HCT116 (cell line): ENCODE data around the gene MYL4. TPM values are rescaled to one million over a fixed set of nuclear protein-coding genes. Genes with fewer than 3 reads are reported as not detected.

Experiments used
- ATAC-seq: fragments of 200-7000 bp; cut with Tn5 transposase; 2 replicates; pipeline ENCODE4 v1.9.1; 2020; ENCODE audit warnings: mild to moderate bottlenecking, moderate library complexity
- BruUV-seq: library from RNA; stranded (reverse); fragments of 400-500 nt; replicated peaks from 2 replicates; lab custom pipeline; 2021; lab: Mats Ljungman, UMichigan
- CTCF ChIA-PET: fragments of 300-600 bp; sonication (Branson Sonifier 250); formaldehyde crosslinking; loops from one replicate; lab custom pipeline; 2021; ENCODE audit warnings: antibody characterized with exemption; lab: Charles Lee
- POLR2A ChIA-PET: fragments of 300-600, 350-600 bp; sonication (Branson Sonifier 250); formaldehyde crosslinking; loops from one replicate; lab custom pipeline; 2021; ENCODE audit warnings: antibody characterized with exemption; lab: Charles Lee
- RAD21 ChIA-PET, 2 experiments: fragments of 300-600 bp; sonication (Branson Sonifier 250); formaldehyde crosslinking; loops; one replicate each; lab custom pipeline; 2023; ENCODE audit warnings: low total read pairs in 2 of 2; ENCODE audit not compliant: uncharacterized antibody in 2 of 2, unreplicated experiment in 2 of 2, low non-redundant PET in 1 of 2; lab: Charles Lee
- DNase-seq: peaks from one replicate; pipeline ENCODE4 v3.0.0-alpha.2; 2010; ENCODE audit warnings: low read depth, low spot score
- H2AFZ ChIP-seq: fragments of 200-600 bp; shearing (Covaris generic), sonication (generic); 2 replicates; pipeline ENCODE4 v1.6.1; 2017; ENCODE audit warnings: low read depth, mixed run types, mixed read lengths, antibody characterized with exemption, low read length; ENCODE audit not compliant: poor library complexity, severe bottlenecking
- H3K27ac ChIP-seq: 2 replicates; pipeline ENCODE4 v1.5.1; 2012; ENCODE audit warnings: low read depth, low read length
- H3K27me3 ChIP-seq: fragments of 200-600 bp; sonication (generic); 2 replicates; pipeline ENCODE4 v1.6.1; 2016; ENCODE audit warnings: mixed run types, low read length, mixed read lengths; ENCODE audit not compliant: insufficient read depth
- H3K36me3 ChIP-seq, 2 experiments: fragments of 200-500 bp in 1 of 2; fragments of 200-600 bp in 1 of 2; sonication (Bioruptor generic) in 1 of 2; sonication (generic) in 1 of 2; 2 replicates each; pipeline versions ENCODE4 v1.5.1 to v1.6.1; 2014 to 2016; ENCODE audit warnings: low read length in 2 of 2, inconsistent platforms in 1 of 2, mixed read lengths in 1 of 2, mixed run types in 1 of 2; ENCODE audit not compliant: insufficient read depth in 2 of 2, control insufficient read depth in 1 of 2
- H3K4me1 ChIP-seq, 2 experiments: fragments of 200-600 bp in 1 of 2; sonication (generic) in 1 of 2; 2 replicates each; pipeline versions ENCODE4 v1.5.1 to v1.6.1; 2012 to 2017; ENCODE audit warnings: low read length in 2 of 2, inconsistent platforms in 1 of 2, mild to moderate bottlenecking in 1 of 2, mixed read lengths in 1 of 2, mixed run types in 1 of 2, moderate library complexity in 1 of 2; ENCODE audit not compliant: insufficient read depth in 2 of 2, control insufficient read depth in 1 of 2
- H3K4me2 ChIP-seq: fragments of 200-600 bp; sonication (generic); 2 replicates; pipeline ENCODE4 v1.6.1; 2017; ENCODE audit warnings: mixed run types, low read length, mixed read lengths
- H3K4me3 ChIP-seq, 2 experiments: fragments of 200-600 bp in 1 of 2; sonication (generic) in 1 of 2; replicated peaks in 1 of 2; 2 replicates each; pipeline ENCODE4 v1.5.1; 2011 to 2016; ENCODE audit warnings: low read length in 2 of 2, control low read depth in 1 of 2, low read depth in 1 of 2, mild to moderate bottlenecking in 1 of 2, mixed read lengths in 1 of 2, mixed run types in 1 of 2
- H3K79me2 ChIP-seq: fragments of 200-600 bp; sonication (generic); 2 replicates; pipeline ENCODE4 v1.6.1; 2017; ENCODE audit warnings: mild to moderate bottlenecking, mixed run types, low read length, moderate library complexity, mixed read lengths; ENCODE audit not compliant: insufficient read depth
- H3K9ac ChIP-seq: fragments of 200-600 bp; sonication (generic); 2 replicates; pipeline ENCODE4 v1.6.1; 2016; ENCODE audit warnings: low read length, mixed read lengths
- H3K9me2 ChIP-seq: fragments of 200-600 bp; sonication (generic), shearing (Covaris generic); 2 replicates; pipeline ENCODE4 v1.6.1; 2017; ENCODE audit warnings: mixed run types, mild to moderate bottlenecking, moderate library complexity; ENCODE audit not compliant: insufficient read depth
- H3K9me3 ChIP-seq, 2 experiments: fragments of 200-500 bp in 1 of 2; fragments of 200-600 bp in 1 of 2; sonication (Bioruptor generic) in 1 of 2; sonication (generic) in 1 of 2; 2 replicates each; pipeline ENCODE4 v1.6.1; 2014 to 2017; ENCODE audit warnings: low read length in 2 of 2, mixed read lengths in 2 of 2, inconsistent platforms in 1 of 2, low read depth in 1 of 2, mild to moderate bottlenecking in 1 of 2, mixed run types in 1 of 2, moderate library complexity in 1 of 2; ENCODE audit not compliant: control insufficient read depth in 1 of 2, insufficient read depth in 1 of 2
- H4K20me1 ChIP-seq: fragments of 200-600 bp; sonication (generic), shearing (Covaris generic); 2 replicates; pipeline ENCODE4 v1.6.1; 2017; ENCODE audit warnings: mixed run types, mild to moderate bottlenecking, moderate library complexity; ENCODE audit not compliant: insufficient read depth
- CBX3 ChIP-seq: IDR thresholded peaks from 2 replicates; pipeline ENCODE4 v1.6.1; 2012; ENCODE audit warnings: low read depth
- ELF1 ChIP-seq: IDR thresholded peaks from 2 replicates; pipeline ENCODE4 v1.6.1; 2012; ENCODE audit warnings: low read depth, borderline replicate concordance
- EZH2 ChIP-seq: fragments of 200-600 bp; sonication (generic); IDR thresholded peaks from 2 replicates; pipeline ENCODE4 v1.6.1; 2017; ENCODE audit warnings: antibody characterized with exemption, mixed run types
- FOSL1 ChIP-seq: IDR thresholded peaks from 2 replicates; pipeline ENCODE4 v1.6.1; 2012; ENCODE audit warnings: low read depth
- JUND ChIP-seq: IDR thresholded peaks from 2 replicates; pipeline ENCODE4 v1.6.1; 2012
- SIN3A ChIP-seq: IDR thresholded peaks from 2 replicates; pipeline ENCODE4 v1.6.1; 2012; ENCODE audit warnings: low read depth
- TCF7L2 ChIP-seq: IDR thresholded peaks from 2 replicates; pipeline ENCODE4 v1.7.0; 2011; ENCODE audit warnings: borderline replicate concordance, inconsistent platforms; ENCODE audit not compliant: insufficient read depth, insufficient read length; ENCODE audit errors: extremely low read depth
- ZNF274 ChIP-seq: fragments of 200-500 bp; sonication (Bioruptor generic); IDR thresholded peaks from 2 replicates; pipeline ENCODE4 v1.6.1; 2014; ENCODE audit warnings: mild to moderate bottlenecking, low read depth, low read length, inconsistent platforms
- intact Hi-C: fragments of 100-400 bp; cut with micrococcal nuclease; formaldehyde crosslinking; loops from 2 replicates; pipeline ENCODE4 v1.10.0; 2022
- total RNA-seq: library from RNA; stranded (reverse); gene quantifications from one replicate; pipeline ENCODE4 v1.2.1, GENCODE V29; 2021; ENCODE audit not compliant: unreplicated experiment
- TF ChIP-seq, protein P1 (sequence below): IDR thresholded peaks from 2 replicates; pipeline ENCODE4 v1.6.1; 2012
- TF ChIP-seq, protein P2 (sequence below): IDR thresholded peaks from 2 replicates; pipeline ENCODE4 v1.6.1; 2012

The MYL4 gene
- total RNA-seq, 1 experiment from 2014 or later = 0.32 TPM

DNA sequence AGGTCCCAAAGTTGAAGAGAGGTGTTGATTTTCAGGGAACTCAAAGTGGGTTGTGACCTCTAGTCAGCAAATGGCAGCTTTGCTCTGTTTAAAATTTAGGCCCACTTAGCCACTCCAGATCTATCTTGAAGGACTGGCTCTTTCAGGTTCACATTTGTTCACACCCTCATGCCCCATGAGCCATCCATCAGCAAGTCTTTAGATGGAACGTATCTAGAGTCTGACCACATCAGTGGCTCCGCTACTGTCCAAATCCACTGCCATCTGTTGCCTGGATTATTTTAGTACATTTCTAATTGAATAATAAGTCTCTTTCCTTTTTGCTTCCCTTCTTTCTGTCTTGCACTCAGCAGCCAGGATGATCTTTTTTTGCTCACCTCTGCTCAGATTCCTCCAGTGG lies 55.0 kb downstream of the MYL4 start:
- H3K27ac ChIP-seq = no peak overlapping the region
- no TSS peak for BruUV-seq
- H3K4me3 ChIP-seq = no peak overlapping the region
- H3K9me3 ChIP-seq = no peaks in the 10 kb centered on the region
- ATAC-seq (no peak), DNase-seq (no peak)
- no peaks in the 10 kb centered on the region for H4K20me1 ChIP-seq
- H3K79me2 ChIP-seq = no peaks in the 10 kb centered on the region
- H3K9me2 ChIP-seq = no peaks in the 10 kb centered on the region
- no peak overlapping the region for H2AFZ ChIP-seq
- no peaks in the 10 kb centered on the region for H3K36me3 ChIP-seq
- intact Hi-C loops = no loop called here
- no peak overlapping the region for H3K4me2 ChIP-seq
- POLR2A ChIA-PET = no interaction called here
- no peaks in the 10 kb centered on the region for H3K27me3 ChIP-seq
- H3K4me1 ChIP-seq = peaks cover 0 to 20% of the 10 kb centered on the region in 2 experiments; a peak in 2 of 4 replicates
- no peak overlapping the region for H3K9ac ChIP-seq
- TF ChIP-seq, protein P1, sequence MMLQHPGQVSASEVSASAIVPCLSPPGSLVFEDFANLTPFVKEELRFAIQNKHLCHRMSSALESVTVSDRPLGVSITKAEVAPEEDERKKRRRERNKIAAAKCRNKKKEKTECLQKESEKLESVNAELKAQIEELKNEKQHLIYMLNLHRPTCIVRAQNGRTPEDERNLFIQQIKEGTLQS = no peak
- TF ChIP-seq SIN3A = no peak
- TF ChIP-seq, all 23 proteins: peak for 0
- RAD21 ChIA-PET = no interaction called here
- CTCF ChIA-PET = interaction anchor here (1.4 kb wide), 1 partner anchor 51 kb away, joined by 3 read pairs; no protein-coding TSS in a partner anchor

DNA sequence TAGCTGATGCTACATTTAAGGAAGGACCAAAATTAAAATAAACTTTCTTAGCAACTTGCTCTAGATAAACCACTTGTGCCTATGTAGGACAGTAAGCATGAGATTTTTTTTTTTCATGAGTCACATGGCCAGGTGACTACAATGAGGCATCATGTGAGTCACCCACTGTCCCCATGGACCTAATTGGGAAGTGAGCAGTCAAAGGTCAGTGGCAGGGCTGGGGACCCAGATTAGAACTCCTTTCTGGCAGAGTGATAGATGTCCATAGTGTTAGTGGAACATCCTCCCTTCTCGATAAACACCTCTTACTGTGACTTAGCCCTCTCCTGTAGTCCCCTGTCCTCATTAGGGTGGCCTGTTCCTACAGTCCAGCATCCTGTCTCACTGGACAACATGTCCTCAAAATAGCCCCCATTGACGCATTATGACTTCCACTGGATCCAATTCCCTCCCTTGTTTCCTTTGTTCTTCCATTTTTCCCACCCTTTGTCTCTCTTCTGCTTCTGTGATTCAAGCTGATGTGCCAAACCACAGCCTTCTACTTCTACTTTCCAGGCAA lies 56.9 kb downstream of the MYL4 start:
- CTCF ChIA-PET = no interaction called here
- ATAC-seq (peak; percentile 59), DNase-seq (no peak)
- Histone ChIP-seq H3K9ac (no peak overlapping the region), H3K27ac (no peak overlapping the region), H3K4me2 (peak overlapping the region; percentile 5), H3K79me2 (no peaks in the 10 kb centered on the region), H3K9me3 (no peaks in the 10 kb centered on the region), H3K4me1 (peaks cover 0 to 20% of the 10 kb centered on the region in 2 experiments; a peak in 2 of 4 replicates), H3K4me3 (no peak overlapping the region), H3K27me3 (no peaks in the 10 kb centered on the region), H3K9me2 (no peaks in the 10 kb centered on the region)
- intact Hi-C loops = no loop called here
- no TSS peak for BruUV-seq
- TF ChIP-seq ZNF274 (no peak), JUND (peak; percentile 70), CBX3 (0 out of 2 replicates have a peak, but pooled peaks have one; percentile 53), EZH2 (no peak), FOSL1 (peak; percentile 79), ELF1 (no peak), TCF7L2 (no peak)
- TF ChIP-seq, protein P2, sequence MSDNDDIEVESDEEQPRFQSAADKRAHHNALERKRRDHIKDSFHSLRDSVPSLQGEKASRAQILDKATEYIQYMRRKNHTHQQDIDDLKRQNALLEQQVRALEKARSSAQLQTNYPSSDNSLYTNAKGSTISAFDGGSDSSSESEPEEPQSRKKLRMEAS = 0 out of 2 replicates have a peak, but pooled peaks have one; percentile 34
- TF ChIP-seq, all 23 proteins: peak for 4
- ChIA-PET RAD21 (no interaction called here), POLR2A (no interaction called here)
- peak overlapping the region; percentile 10 for H2AFZ ChIP-seq
- no peaks in the 10 kb centered on the region for H4K20me1 ChIP-seq
- no peaks in the 10 kb centered on the region for H3K36me3 ChIP-seq
